Suprapubic skin (tissue), 3 donors: Measurements from ENCODE around the gene METRNL.

Source experiments
- CTCF ChIP-seq, 2 donors: fragments of 200-600 bp in 1 of 2; fragments of 450-650 bp in 1 of 2; sonication (generic) in 1 of 2; IDR thresholded peaks; one replicate each; pipeline ENCODE4 v1.5.1; 2016 to 2019; ENCODE audit warnings: antibody characterized with exemption in 2 of 2, mild to moderate bottlenecking in 1 of 2, moderate library complexity in 1 of 2
- POLR2A ChIP-seq, 2 donors: fragments of 450-650 bp; IDR thresholded peaks; one replicate each; pipeline ENCODE4 v1.6.1; 2017; ENCODE audit warnings: antibody characterized with exemption in 2 of 2, mild to moderate bottlenecking in 2 of 2, moderate library complexity in 2 of 2

DNA sequence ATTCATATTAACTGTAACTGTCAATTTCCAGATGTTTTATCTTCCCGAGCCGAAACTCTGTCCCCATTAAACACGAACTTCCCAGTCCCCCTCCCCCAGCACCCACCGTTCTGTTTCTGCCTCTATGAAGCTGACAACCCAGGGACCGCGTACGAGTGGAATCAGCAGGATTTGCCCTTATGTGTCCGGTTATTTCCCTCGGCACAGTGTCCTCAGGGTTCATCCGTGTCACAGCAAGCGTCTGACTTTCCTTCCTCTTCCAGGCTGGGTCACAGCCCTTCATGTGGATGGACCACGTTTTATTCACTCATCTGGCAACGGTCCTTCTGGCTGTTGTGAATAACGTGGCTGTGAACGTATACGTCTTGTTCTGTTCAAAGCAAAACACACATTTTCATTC, 31.3 kb downstream of the METRNL start:
- no peak for TF ChIP-seq POLR2A (IDR thresholded peaks at IDR 0.05)
- no peak for TF ChIP-seq CTCF (IDR thresholded peaks at IDR 0.05)
